Measurements from ENCODE around the gene TTC3. TPM values are rescaled to one million over a fixed set of nuclear protein-coding genes. Genes with fewer than 3 reads are reported as not detected.

Gene TTC3
- total RNA-seq, 1 donor from 2014 or later, result 130 TPM

DNA sequence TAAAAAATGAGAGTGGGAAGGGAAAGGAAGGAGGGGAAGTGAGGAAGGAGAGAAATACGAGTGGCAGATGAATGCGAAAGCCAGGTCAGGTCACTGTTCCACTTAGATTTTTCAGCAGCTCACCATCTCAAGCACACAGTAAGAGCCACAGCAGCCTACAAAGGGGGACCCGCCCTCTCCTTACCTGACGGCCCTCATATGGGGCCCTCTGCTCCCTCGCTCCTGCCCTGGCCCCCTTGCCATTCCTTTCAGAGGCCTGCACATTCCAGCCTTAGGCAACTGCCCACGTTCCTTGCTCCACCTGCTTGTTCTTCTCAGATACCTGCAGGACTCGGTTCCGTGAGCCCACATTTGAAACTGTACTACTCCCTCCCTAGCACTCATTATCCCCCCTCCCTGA is 172.1 kb downstream of the TTC3 start:
- DNase-seq (ENCODE audit: low read depth, low spot score), result no peak

- no peak for DNase-seq (ENCODE audit: low read depth, low spot score)
Observed at GRCh38 chr21:37248298-37248697, 175.2 kb downstream of the TTC3 start.

- DNase-seq (ENCODE audit: low read depth, low spot score), result no peak
Observed at GRCh38 chr21:37249112-37249904, 176.3 kb downstream of the TTC3 start.

GRCh38 chr21:37251294-37251634 is 178.2 kb downstream of the TTC3 start:
- no peak for DNase-seq (ENCODE audit: low read depth, low spot score)

Other genes starting within 250 kb of the TTC3 start
- gene HLCS, start 106.6 kb upstream of the TTC3 start, total RNA-seq, result 12.9 and 15.6 TPM in 2 replicates
- not detected in 2 replicates for gene RIPPLY3, start 66.6 kb upstream of the TTC3 start, total RNA-seq
- gene PIGP, start 183 bp upstream of the TTC3 start, total RNA-seq, result 5.0 and 5.7 TPM in 2 replicates
- 62.4 and 71.0 TPM in 2 replicates for gene VPS26C, start 194.1 kb downstream of the TTC3 start, total RNA-seq